ENCODE data around the gene HS2ST1. TPM values are rescaled to one million over a fixed set of nuclear protein-coding genes. Genes with fewer than 3 reads are reported as not detected.

Gene HS2ST1
- 29.2 and 35.7 TPM in 2 replicates for total RNA-seq

GRCh38 chr1:86914601-86914997 lies at the start of gene HS2ST1:
HS2ST1 (plus strand) TSS chr1:86914635.

GRCh38 chr1:86913896-86914600 lies 387 bp upstream of the HS2ST1 start, which contains the start of gene SELENOF:
SELENOF (minus strand) TSS chr1:86914126; CDS start chr1:86914111, 15 bp downstream.

Other genes with a start within 250 kb of the HS2ST1 start
- 33.6 and 41.7 TPM in 2 replicates for gene SH3GLB1, start 210.1 kb upstream of the HS2ST1 start, total RNA-seq
- 181 and 184 TPM in 2 replicates for gene SELENOF, start 509 bp upstream of the HS2ST1 start, total RNA-seq